CD14-positive monocyte (primary cell): ENCODE measurements around the gene LDLRAD4. TPM values are rescaled to one million over a fixed set of nuclear protein-coding genes. Genes with fewer than 3 reads are reported as not detected.
A peak's percentile ranks its signal among the peaks of the same experiment; 100 is the strongest.

ENCODE experiments used
- DNase-seq, 3 donors: peaks; one replicate each; pipeline ENCODE4 v3.0.0-alpha.2; 2011 to 2022
- H2AFZ ChIP-seq: 2 replicates; pipeline ENCODE4 v1.6.0; 2012; ENCODE audit warnings: mild to moderate bottlenecking, low read depth, low read length, inconsistent platforms; ENCODE audit not compliant: insufficient read depth, poor library complexity, severe bottlenecking
- H3K27ac ChIP-seq, 2 donors: 1 replicate in 1 of 2; 2 replicates in 1 of 2; pipeline ENCODE4 v1.5.1; 2012 to 2013; ENCODE audit warnings: low read length in 2 of 2, control low read depth in 1 of 2, inconsistent platforms in 1 of 2, low read depth in 1 of 2, mild to moderate bottlenecking in 1 of 2
- H3K27me3 ChIP-seq, 2 donors: one replicate each; pipeline versions ENCODE4 v1.6.0 to v1.6.1; 2011 to 2013; ENCODE audit warnings: low read length in 2 of 2; ENCODE audit not compliant: control insufficient read depth in 2 of 2, insufficient read depth in 2 of 2
- H3K36me3 ChIP-seq, 2 donors: replicated peaks in 1 of 2; 1 replicate in 1 of 2; 2 replicates in 1 of 2; pipeline versions ENCODE4 v1.5.1 to v1.6.1; 2012 to 2013; ENCODE audit warnings: low read length in 2 of 2, control low read depth in 1 of 2, inconsistent platforms in 1 of 2, mild to moderate bottlenecking in 1 of 2; ENCODE audit not compliant: insufficient read depth in 2 of 2, control insufficient read depth in 1 of 2
- H3K4me1 ChIP-seq, 2 donors: 1 replicate in 1 of 2; 2 replicates in 1 of 2; pipeline versions ENCODE4 v1.5.1 to v1.6.1; 2012 to 2013; ENCODE audit warnings: low read length in 2 of 2, control low read depth in 1 of 2, inconsistent platforms in 1 of 2, mild to moderate bottlenecking in 1 of 2, moderate library complexity in 1 of 2; ENCODE audit not compliant: insufficient read depth in 2 of 2, control insufficient read depth in 1 of 2
- H3K4me2 ChIP-seq: replicated peaks from 2 replicates; pipeline ENCODE3; 2012; ENCODE audit warnings: low read length, moderate library complexity, mild to moderate bottlenecking; ENCODE audit not compliant: poor library complexity, severe bottlenecking; ENCODE audit errors: extremely low read depth
- H3K4me3 ChIP-seq, 3 experiments: fragments of 200-600 bp in 1 of 3; sonication (generic) in 1 of 3; replicated peaks in 1 of 3; 1 replicate in 2 of 3; 2 replicates in 1 of 3; pipeline ENCODE4 v1.5.1; 2011 to 2013; ENCODE audit warnings: low read length in 3 of 3, mild to moderate bottlenecking in 3 of 3, control low read depth in 2 of 3, low read depth in 2 of 3, inconsistent platforms in 1 of 3, moderate library complexity in 1 of 3
- H3K79me2 ChIP-seq: 2 replicates; pipeline ENCODE4 v1.6.0; 2012; ENCODE audit warnings: mild to moderate bottlenecking, control low read depth, inconsistent platforms, low read length, moderate library complexity; ENCODE audit not compliant: insufficient read depth
- H3K9ac ChIP-seq: 2 replicates; pipeline ENCODE4 v1.6.0; 2017; ENCODE audit warnings: low read length, mild to moderate bottlenecking; ENCODE audit not compliant: insufficient read depth, poor library complexity, severe bottlenecking
- H3K9me3 ChIP-seq, 2 donors: replicated peaks in 1 of 2; 1 replicate in 1 of 2; 2 replicates in 1 of 2; pipeline versions ENCODE4 v1.5.1 to v1.6.1; 2012 to 2013; ENCODE audit warnings: low read length in 2 of 2, control low read depth in 1 of 2; ENCODE audit not compliant: control insufficient read depth in 1 of 2, insufficient read depth in 1 of 2
- H4K20me1 ChIP-seq: 2 replicates; pipeline ENCODE4 v1.6.0; 2012; ENCODE audit warnings: mild to moderate bottlenecking, low read length, control low read depth, moderate library complexity; ENCODE audit not compliant: insufficient read depth
- H3K27ac Mint-ChIP-seq, 7 donors: one replicate each; pipeline ENCODE4 v1.8.0; 2020; ENCODE audit warnings: mild to moderate bottlenecking in 7 of 7, mixed read lengths in 7 of 7, moderate library complexity in 6 of 7, inconsistent platforms in 2 of 7
- H3K27me3 Mint-ChIP-seq, 3 donors: one replicate each; pipeline ENCODE4 v1.8.0; 2021 to 2022; ENCODE audit warnings: low read depth in 3 of 3, mild to moderate bottlenecking in 3 of 3, mixed read lengths in 3 of 3, moderate library complexity in 3 of 3, inconsistent platforms in 1 of 3
- H3K36me3 Mint-ChIP-seq, 2 donors: one replicate each; pipeline ENCODE4 v1.8.0; 2020; ENCODE audit warnings: mixed read lengths in 2 of 2, inconsistent platforms in 1 of 2, mild to moderate bottlenecking in 1 of 2
- H3K4me1 Mint-ChIP-seq: one replicate; pipeline ENCODE4 v1.8.0; 2020; ENCODE audit warnings: mild to moderate bottlenecking, mixed read lengths
- H3K4me3 Mint-ChIP-seq, 2 donors: one replicate each; pipeline ENCODE4 v1.8.0; 2020; ENCODE audit warnings: mild to moderate bottlenecking in 2 of 2, mixed read lengths in 2 of 2, moderate library complexity in 1 of 2
- H3K9me3 Mint-ChIP-seq, 7 donors: one replicate each; pipeline ENCODE4 v1.8.0; 2020 to 2022; ENCODE audit warnings: mixed read lengths in 7 of 7, mild to moderate bottlenecking in 6 of 7, moderate library complexity in 6 of 7, inconsistent platforms in 2 of 7
- CTCF ChIP-seq: fragments of 200-600 bp; IDR thresholded peaks from one replicate; pipeline ENCODE4 v1.8.0; 2022; ENCODE audit warnings: antibody characterized with exemption, mild to moderate bottlenecking
- WGBS: methylation state at CpG from one replicate; pipeline ENCODE4 v1.1.5; 2013; ENCODE audit warnings: missing lambda C conversion rate; ENCODE audit not compliant: insufficient coverage; 5-methylcytosine and 5-hydroxymethylcytosine counted together
- intact Hi-C, 2 donors: fragments of 100-400 bp; cut with micrococcal nuclease; formaldehyde crosslinking; loops; one replicate each; pipeline versions ENCODE4 v1.15.0 to v1.15.1; 2023
- polyA plus RNA-seq, 3 donors: library from polyadenylated mRNA; depleted of rRNA in 1 of 3; unstranded in 2 of 3; stranded (reverse) in 1 of 3; fragments of 300-500 nt in 2 of 3; fragments of >200 nt in 1 of 3; fragmentation: Illumina TruSeq in 2 of 3; gene quantifications; 1 replicate in 2 of 3; 2 replicates in 1 of 3; pipeline ENCODE4 v1.2.3, GENCODE V29; 2012 to 2021

LDLRAD4 gene
- polyA plus RNA-seq, 3 donors: 13.5 to 15.4 (median 13.8) TPM

GRCh38 chr18:13229001-13229671 is 10.6 kb downstream of the LDLRAD4 start:
- Histone ChIP-seq H3K79me2 (no peaks in the 10 kb centered on the region), H3K4me3 (no peak overlapping the region), H3K4me2 (no peak overlapping the region), H3K36me3 (no peaks in the 10 kb centered on the region), H3K9ac (no peak overlapping the region), H3K9me3 (no peaks in the 10 kb centered on the region), H3K4me1 (peaks cover 1 to 2% of the 10 kb centered on the region in 2 donors), H3K27ac (no peak overlapping the region), H4K20me1 (peaks cover 42% of the 10 kb centered on the region), H2AFZ (no peak overlapping the region), H3K27me3 (no peaks in the 10 kb centered on the region)
- Mint-ChIP-seq H3K4me3 (no peak overlapping the region), H3K27me3 (peaks cover 0 to 1% (median 0%) of the 10 kb centered on the region in 3 donors), H3K36me3 (peaks cover 0 to 3% of the 10 kb centered on the region in 2 donors), H3K4me1 (peaks cover 2% of the 10 kb centered on the region), H3K27ac (peak overlapping the region in 1 of 7 donors; percentile 73), H3K9me3 (peaks cover 0 to 5% (median 0%) of the 10 kb centered on the region in 7 donors)
- no peak for TF ChIP-seq CTCF
- WGBS: 95% methylated on average over 12 of the region's 13 CpGs
- no peak for DNase-seq
- intact Hi-C loops: no loop called here

GRCh38 chr18:13231151-13231550 is 12.6 kb downstream of the LDLRAD4 start:
- Mint-ChIP-seq H3K27ac (no peak overlapping the region), H3K27me3 (no peaks in the 10 kb centered on the region), H3K9me3 (peaks cover 0 to 5% (median 0%) of the 10 kb centered on the region in 7 donors), H3K36me3 (peaks cover 0 to 3% of the 10 kb centered on the region in 2 donors), H3K4me1 (no peaks in the 10 kb centered on the region), H3K4me3 (no peak overlapping the region)
- H3K9me3 ChIP-seq: no peaks in the 10 kb centered on the region
- H3K27ac ChIP-seq: no peak overlapping the region
- no peak overlapping the region for H3K4me2 ChIP-seq
- intact Hi-C loops: no loop called here
- H3K9ac ChIP-seq: no peak overlapping the region
- WGBS: 98% methylated on average over 9 of the region's 17 CpGs
- peaks cover 46% of the 10 kb centered on the region for H4K20me1 ChIP-seq
- no peaks in the 10 kb centered on the region for H3K79me2 ChIP-seq
- H2AFZ ChIP-seq: no peak overlapping the region
- H3K27me3 ChIP-seq: no peaks in the 10 kb centered on the region
- no peak for DNase-seq
- H3K36me3 ChIP-seq: no peaks in the 10 kb centered on the region
- H3K4me3 ChIP-seq: no peak overlapping the region
- no peak for TF ChIP-seq CTCF
- H3K4me1 ChIP-seq: no peaks in the 10 kb centered on the region
